ENCODE measurements around the gene ZRANB3.
"Not testable (repeated sequence)": the region's sequence is repeated elsewhere in the genome, so short reads cannot be mapped to it uniquely, and the experiment has no call there.

Gene ZRANB3

DNA sequence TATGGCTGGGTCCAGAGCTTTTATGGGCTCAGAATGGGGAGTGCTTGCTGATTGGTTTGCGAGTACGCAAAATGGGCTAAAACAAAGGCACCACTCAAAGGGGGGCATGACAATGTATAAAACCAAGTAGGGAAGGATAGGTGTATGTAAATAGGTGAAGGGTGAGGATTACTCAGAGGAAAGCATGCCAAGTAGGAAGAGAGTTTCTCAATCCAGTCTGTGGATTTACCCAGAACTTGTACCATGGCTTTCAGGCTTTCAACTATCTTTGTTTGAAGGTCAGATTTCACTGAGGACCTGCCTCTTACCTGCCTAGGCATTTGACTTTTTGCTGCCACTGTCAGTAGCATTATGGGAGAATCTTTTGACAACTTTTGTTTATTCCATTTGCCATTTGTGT, 386.7 kb downstream of the ZRANB3 start:
- H3K4me3 ChIP-seq (ENCODE audit: low read depth, low read length), result no peak overlapping the region
- TF ChIP-seq, protein P1, sequence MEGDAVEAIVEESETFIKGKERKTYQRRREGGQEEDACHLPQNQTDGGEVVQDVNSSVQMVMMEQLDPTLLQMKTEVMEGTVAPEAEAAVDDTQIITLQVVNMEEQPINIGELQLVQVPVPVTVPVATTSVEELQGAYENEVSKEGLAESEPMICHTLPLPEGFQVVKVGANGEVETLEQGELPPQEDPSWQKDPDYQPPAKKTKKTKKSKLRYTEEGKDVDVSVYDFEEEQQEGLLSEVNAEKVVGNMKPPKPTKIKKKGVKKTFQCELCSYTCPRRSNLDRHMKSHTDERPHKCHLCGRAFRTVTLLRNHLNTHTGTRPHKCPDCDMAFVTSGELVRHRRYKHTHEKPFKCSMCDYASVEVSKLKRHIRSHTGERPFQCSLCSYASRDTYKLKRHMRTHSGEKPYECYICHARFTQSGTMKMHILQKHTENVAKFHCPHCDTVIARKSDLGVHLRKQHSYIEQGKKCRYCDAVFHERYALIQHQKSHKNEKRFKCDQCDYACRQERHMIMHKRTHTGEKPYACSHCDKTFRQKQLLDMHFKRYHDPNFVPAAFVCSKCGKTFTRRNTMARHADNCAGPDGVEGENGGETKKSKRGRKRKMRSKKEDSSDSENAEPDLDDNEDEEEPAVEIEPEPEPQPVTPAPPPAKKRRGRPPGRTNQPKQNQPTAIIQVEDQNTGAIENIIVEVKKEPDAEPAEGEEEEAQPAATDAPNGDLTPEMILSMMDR (IDR thresholded peaks at IDR 0.05; ENCODE audit: low read depth, low read length), result no peak

DNA sequence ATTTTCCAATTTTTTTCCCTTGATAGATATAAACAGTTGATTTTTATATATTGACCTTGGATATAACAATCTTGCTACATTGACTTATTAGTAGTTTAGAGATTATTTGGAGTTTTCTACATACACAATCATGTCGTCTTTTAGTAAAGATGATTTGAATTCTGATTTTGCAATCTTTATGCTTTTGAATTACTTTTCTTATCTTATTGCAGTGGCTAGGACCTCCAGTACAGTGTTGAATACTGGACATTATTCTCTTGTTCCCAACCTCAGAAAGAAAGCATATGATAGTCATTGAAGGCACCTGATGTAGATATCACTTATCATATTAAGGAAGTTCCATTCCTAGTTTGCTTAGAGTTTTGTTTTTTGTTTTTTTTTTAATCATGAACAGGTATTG, 388.7 kb downstream of the ZRANB3 start:
- TF ChIP-seq, protein P1 (IDR thresholded peaks at IDR 0.05; ENCODE audit: low read depth, low read length), result no peak
- no peak overlapping the region for H3K4me3 ChIP-seq (ENCODE audit: low read depth, low read length)

- no peak overlapping the region for H3K4me3 ChIP-seq (ENCODE audit: low read depth, low read length)
- TF ChIP-seq, protein P1 (IDR thresholded peaks at IDR 0.05; ENCODE audit: low read depth, low read length), result no peak
Observed at GRCh38 chr2:135140606-135141005, 390.4 kb downstream of the ZRANB3 start.

- no peak overlapping the region for H3K4me3 ChIP-seq (ENCODE audit: low read depth, low read length)
- TF ChIP-seq, protein P1 (IDR thresholded peaks at IDR 0.05; ENCODE audit: low read depth, low read length), result no peak
Observed at GRCh38 chr2:135132314-135132713, 398.7 kb downstream of the ZRANB3 start.

- no peak overlapping the region for H3K4me3 ChIP-seq (ENCODE audit: low read depth, low read length)
- TF ChIP-seq, protein P1 (IDR thresholded peaks at IDR 0.05; ENCODE audit: low read depth, low read length), result no peak
Observed at GRCh38 chr2:135130751-135131150, 400.3 kb downstream of the ZRANB3 start.

DNA sequence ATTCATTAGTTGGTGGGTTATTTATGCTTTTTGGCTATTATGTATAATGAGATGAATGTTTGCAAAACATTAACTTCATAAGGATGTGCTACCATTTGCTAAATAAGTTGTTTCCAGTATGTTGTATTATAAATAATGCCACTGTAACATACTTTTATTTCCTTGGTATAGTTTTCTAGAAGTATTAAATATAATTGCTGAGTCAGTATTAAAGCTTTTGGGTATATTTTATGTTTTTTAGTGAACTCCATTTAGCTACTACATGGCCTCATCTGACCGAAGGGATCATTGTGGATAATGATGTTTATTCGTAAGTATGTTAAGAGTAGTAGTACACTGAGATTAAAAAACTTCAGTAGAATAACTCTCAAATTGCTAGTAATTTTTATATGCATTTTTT, 405.1 kb downstream of the ZRANB3 start:
- no peak overlapping the region for H3K4me3 ChIP-seq (ENCODE audit: low read depth, low read length)
- TF ChIP-seq, protein P1 (IDR thresholded peaks at IDR 0.05; ENCODE audit: low read depth, low read length), result no peak

GRCh38 chr2:135124924-135125886, 405.8 kb downstream of the ZRANB3 start:
- TF ChIP-seq, protein P1 (IDR thresholded peaks at IDR 0.05; ENCODE audit: low read depth, low read length), result no peak
- H3K4me3 ChIP-seq (ENCODE audit: low read depth, low read length), result no peak overlapping the region

- not testable (repeated sequence) for H3K4me3 ChIP-seq (ENCODE audit: low read depth, low read length)
Observed at GRCh38 chr2:135121658-135122039, 409.4 kb downstream of the ZRANB3 start.

Measured in WI38 (cell line).